ENCODE data around the gene GAB1. TPM values are rescaled to one million over a fixed set of nuclear protein-coding genes. Genes with fewer than 3 reads are reported as not detected.

Gene GAB1
- total and polyA plus RNA-seq, 4 donors, result 6.4 to 138 (median 22.6) TPM

DNA sequence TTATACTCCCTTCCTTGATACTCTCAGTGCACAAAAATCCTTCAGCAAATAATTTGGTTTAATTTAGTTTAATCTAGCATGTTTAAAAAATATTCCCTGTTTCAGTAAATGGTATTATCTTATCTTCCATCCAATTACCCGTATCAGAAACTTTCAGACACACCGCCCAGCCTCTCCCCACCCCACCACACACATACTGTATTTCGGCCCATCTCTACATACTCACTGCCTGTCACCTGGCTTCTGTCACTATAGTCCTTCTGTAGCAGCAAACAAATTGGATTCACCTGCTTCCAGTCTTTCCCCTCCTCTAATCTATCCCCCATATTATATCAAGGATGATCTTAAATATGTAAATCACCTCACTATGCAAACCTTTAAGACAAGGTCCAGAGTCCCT lies 24.8 kb upstream of the GAB1 start:
- DNase-seq, result no peak
- H3K27ac ChIP-seq (ENCODE audit: low read depth in 1 of 2, low read length in 1 of 2), result no peak overlapping the region
- TF ChIP-seq, protein P1, sequence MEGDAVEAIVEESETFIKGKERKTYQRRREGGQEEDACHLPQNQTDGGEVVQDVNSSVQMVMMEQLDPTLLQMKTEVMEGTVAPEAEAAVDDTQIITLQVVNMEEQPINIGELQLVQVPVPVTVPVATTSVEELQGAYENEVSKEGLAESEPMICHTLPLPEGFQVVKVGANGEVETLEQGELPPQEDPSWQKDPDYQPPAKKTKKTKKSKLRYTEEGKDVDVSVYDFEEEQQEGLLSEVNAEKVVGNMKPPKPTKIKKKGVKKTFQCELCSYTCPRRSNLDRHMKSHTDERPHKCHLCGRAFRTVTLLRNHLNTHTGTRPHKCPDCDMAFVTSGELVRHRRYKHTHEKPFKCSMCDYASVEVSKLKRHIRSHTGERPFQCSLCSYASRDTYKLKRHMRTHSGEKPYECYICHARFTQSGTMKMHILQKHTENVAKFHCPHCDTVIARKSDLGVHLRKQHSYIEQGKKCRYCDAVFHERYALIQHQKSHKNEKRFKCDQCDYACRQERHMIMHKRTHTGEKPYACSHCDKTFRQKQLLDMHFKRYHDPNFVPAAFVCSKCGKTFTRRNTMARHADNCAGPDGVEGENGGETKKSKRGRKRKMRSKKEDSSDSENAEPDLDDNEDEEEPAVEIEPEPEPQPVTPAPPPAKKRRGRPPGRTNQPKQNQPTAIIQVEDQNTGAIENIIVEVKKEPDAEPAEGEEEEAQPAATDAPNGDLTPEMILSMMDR (IDR thresholded peaks at IDR 0.05; ENCODE audit: control extremely low read depth, extremely low read depth), result no peak
- H3K4me1 ChIP-seq (ENCODE audit: control insufficient read depth in 5 of 5, insufficient read depth in 5 of 5, low read length in 5 of 5), result peaks cover 0 to 3% (median 0%) of the 10 kb centered on the region in 5 donors
- WGBS, 2 donors, result 92 to 97% methylated on average over 3 of the region's 3 CpGs
- no peak for ATAC-seq (ENCODE audit: insufficient read depth, low FRiP score)
- no peaks in the 10 kb centered on the region for H3K27me3 ChIP-seq (ENCODE audit: control insufficient read depth in 3 of 3, insufficient read depth in 3 of 3, low read length in 2 of 3)
- no peaks in the 10 kb centered on the region for H3K36me3 ChIP-seq (ENCODE audit: control insufficient read depth in 4 of 4, insufficient read depth in 4 of 4, low read length in 4 of 4)
- H3K9ac ChIP-seq (ENCODE audit: insufficient read depth in 1 of 2, low read length in 2 of 2), result no peak overlapping the region
- no peak overlapping the region for H3K4me3 ChIP-seq
- no peaks in the 10 kb centered on the region for H3K9me3 ChIP-seq (ENCODE audit: control insufficient read depth in 4 of 4, insufficient read depth in 3 of 4, low read length in 3 of 4)

DNA sequence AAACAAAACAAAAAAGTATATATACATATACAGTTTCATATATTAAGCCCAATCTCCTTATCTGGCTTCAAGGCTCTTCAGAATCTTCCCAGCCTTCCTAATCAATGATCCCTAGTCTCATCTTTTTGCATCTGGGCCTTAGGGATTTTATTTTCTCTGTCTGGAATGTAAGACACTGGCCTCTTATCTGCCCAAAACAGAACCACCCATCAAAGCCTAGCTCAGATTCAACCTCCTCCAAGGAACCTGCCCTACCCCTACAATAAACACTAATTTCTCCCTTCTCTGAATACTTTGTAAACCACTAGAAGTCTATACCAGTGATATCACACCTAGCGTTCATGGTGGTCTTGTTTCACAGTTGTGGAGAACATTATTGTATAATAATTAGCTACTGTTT lies 23.2 kb upstream of the GAB1 start:
- TF ChIP-seq, protein P1 (IDR thresholded peaks at IDR 0.05; ENCODE audit: control extremely low read depth, extremely low read depth), result no peak

DNA sequence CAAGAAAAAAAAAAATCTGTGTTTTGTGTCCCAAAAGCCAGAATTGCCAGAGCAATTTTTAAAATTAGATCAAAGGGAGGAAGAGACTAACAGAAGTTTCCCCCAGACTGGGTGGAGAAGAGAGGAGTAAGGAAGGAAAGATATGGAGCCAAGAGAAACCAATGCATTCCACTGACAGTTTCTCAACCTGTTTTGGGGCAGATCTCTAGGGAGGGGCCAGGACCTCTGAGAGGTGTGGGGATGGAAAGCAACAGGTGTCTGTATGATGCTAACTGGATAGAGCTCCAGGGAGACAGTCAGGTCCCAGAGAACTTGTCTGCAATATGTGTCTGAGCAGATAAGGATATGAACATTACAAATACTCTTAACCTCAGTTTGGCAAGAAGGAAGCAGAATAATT lies 22.7 kb upstream of the GAB1 start:
- DNase-seq, result no peak
- TF ChIP-seq, protein P1 (IDR thresholded peaks at IDR 0.05; ENCODE audit: control extremely low read depth, extremely low read depth), result no peak
- Histone ChIP-seq H3K4me3 (no peak overlapping the region), H3K9ac (ENCODE audit: insufficient read depth in 1 of 2, low read length in 2 of 2) (no peak overlapping the region), H3K9me3 (ENCODE audit: control insufficient read depth in 4 of 4, insufficient read depth in 3 of 4, low read length in 3 of 4) (no peaks in the 10 kb centered on the region), H3K4me1 (ENCODE audit: control insufficient read depth in 5 of 5, insufficient read depth in 5 of 5, low read length in 5 of 5) (no peaks in the 10 kb centered on the region), H3K36me3 (ENCODE audit: control insufficient read depth in 4 of 4, insufficient read depth in 4 of 4, low read length in 4 of 4) (no peaks in the 10 kb centered on the region), H3K27ac (ENCODE audit: low read depth in 1 of 2, low read length in 1 of 2) (no peak overlapping the region), H3K27me3 (ENCODE audit: control insufficient read depth in 3 of 3, insufficient read depth in 3 of 3, low read length in 2 of 3) (no peaks in the 10 kb centered on the region)
- ATAC-seq (ENCODE audit: insufficient read depth, low FRiP score), result no peak

More for the DNA sequence above, 23.2 kb upstream of the GAB1 start:
- DNase-seq (no peak), ATAC-seq (ENCODE audit: insufficient read depth, low FRiP score) (no peak)
- 86 to 87% methylated on average over 1 of the region's 1 CpG for WGBS, 2 donors
- H3K4me1 ChIP-seq (ENCODE audit: control insufficient read depth in 5 of 5, insufficient read depth in 5 of 5, low read length in 5 of 5), result no peaks in the 10 kb centered on the region
- H3K27ac ChIP-seq (ENCODE audit: low read depth in 1 of 2, low read length in 1 of 2), result no peak overlapping the region
- no peaks in the 10 kb centered on the region for H3K9me3 ChIP-seq (ENCODE audit: control insufficient read depth in 4 of 4, insufficient read depth in 3 of 4, low read length in 3 of 4)
- H3K36me3 ChIP-seq (ENCODE audit: control insufficient read depth in 4 of 4, insufficient read depth in 4 of 4, low read length in 4 of 4), result no peaks in the 10 kb centered on the region
- no peaks in the 10 kb centered on the region for H3K27me3 ChIP-seq (ENCODE audit: control insufficient read depth in 3 of 3, insufficient read depth in 3 of 3, low read length in 2 of 3)
- H3K4me3 ChIP-seq, result no peak overlapping the region
- no peak overlapping the region for H3K9ac ChIP-seq (ENCODE audit: insufficient read depth in 1 of 2, low read length in 2 of 2)

DNA sequence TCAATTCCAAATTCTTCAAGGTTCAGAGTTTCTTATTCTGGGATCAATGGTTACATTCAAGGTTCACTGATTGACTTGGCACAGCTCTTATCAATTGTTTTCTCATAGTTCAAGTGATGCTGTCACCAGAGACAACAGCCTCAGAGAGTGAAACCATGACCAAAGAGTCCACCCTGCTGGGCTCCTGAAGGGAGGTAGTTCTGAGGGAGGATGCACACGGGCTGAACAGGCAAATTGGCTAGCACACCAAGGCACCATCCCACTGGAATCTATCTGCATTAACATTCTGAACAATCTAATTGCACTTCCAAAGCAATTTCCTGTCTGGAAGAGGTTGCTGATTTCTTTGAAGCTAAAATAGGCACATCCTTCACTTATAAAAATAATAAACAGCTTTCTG lies 16.6 kb upstream of the GAB1 start:
- Histone ChIP-seq H3K4me3 (no peak overlapping the region), H3K4me1 (ENCODE audit: control insufficient read depth in 5 of 5, insufficient read depth in 5 of 5, low read length in 5 of 5) (peaks cover 0 to 2% (median 0%) of the 10 kb centered on the region in 5 donors), H3K27ac (ENCODE audit: low read depth in 1 of 2, low read length in 1 of 2) (no peak overlapping the region), H3K36me3 (ENCODE audit: control insufficient read depth in 4 of 4, insufficient read depth in 4 of 4, low read length in 4 of 4) (no peaks in the 10 kb centered on the region), H3K9ac (ENCODE audit: insufficient read depth in 1 of 2, low read length in 2 of 2) (no peak overlapping the region), H3K27me3 (ENCODE audit: control insufficient read depth in 3 of 3, insufficient read depth in 3 of 3, low read length in 2 of 3) (no peaks in the 10 kb centered on the region), H3K9me3 (ENCODE audit: control insufficient read depth in 4 of 4, insufficient read depth in 3 of 4, low read length in 3 of 4) (no peaks in the 10 kb centered on the region)
- ATAC-seq (ENCODE audit: insufficient read depth, low FRiP score), result no peak
- TF ChIP-seq, protein P1 (IDR thresholded peaks at IDR 0.05; ENCODE audit: control extremely low read depth, extremely low read depth), result no peak
- no peak for DNase-seq
- 34 to 62% methylated on average over 1 of the region's 1 CpG for WGBS, 2 donors

Measured in lung (tissue), 12 donors.